PC-9 (cell line): ENCODE measurements around the gene FNIP1. TPM values are rescaled to one million over a fixed set of nuclear protein-coding genes. Genes with fewer than 3 reads are reported as not detected.

ENCODE experiments used
- BruUV-seq: library from RNA; stranded (reverse); fragments of 400-500 nt; replicated peaks from 2 replicates; lab custom pipeline; 2021; lab: Mats Ljungman, UMichigan
- CTCF ChIA-PET: fragments of 300-600 bp; sonication (Branson Sonifier 250); formaldehyde crosslinking; loops from one replicate; lab custom pipeline; 2022; ENCODE audit warnings: antibody characterized with exemption; lab: Charles Lee
- POLR2A ChIA-PET: fragments of 300-600 bp; sonication (Branson Sonifier 250); formaldehyde crosslinking; loops from one replicate; lab custom pipeline; 2022; ENCODE audit warnings: antibody characterized with exemption; ENCODE audit not compliant: unreplicated experiment; lab: Charles Lee
- DNase-seq, 2 experiments: peaks; one replicate each; pipeline versions ENCODE4 v3.0.0 to v3.0.0-alpha.2; 2015 to 2022; ENCODE audit warnings: mixed read lengths in 1 of 2
- H2AFZ ChIP-seq: fragments of 200-600 bp; sonication (generic); 2 replicates; pipeline ENCODE4 v1.8.1; 2017; ENCODE audit warnings: antibody characterized with exemption
- H3F3A ChIP-seq: fragments of 200-600 bp; sonication (generic); 2 replicates; pipeline ENCODE4 v1.8.1; 2017; ENCODE audit warnings: antibody characterized with exemption, mild to moderate bottlenecking, low read depth; ENCODE audit not compliant: insufficient read depth
- H3K27ac ChIP-seq: fragments of 200-600 bp; sonication (generic); 2 replicates; pipeline ENCODE4 v1.6.1; 2016; ENCODE audit warnings: mixed run types
- H3K27me3 ChIP-seq: fragments of 200-600 bp; sonication (generic); 2 replicates; pipeline ENCODE4 v1.6.1; 2016; ENCODE audit warnings: low read depth, mixed run types; ENCODE audit not compliant: insufficient read depth
- H3K36me3 ChIP-seq: fragments of 200-600 bp; sonication (generic); 2 replicates; pipeline ENCODE4 v1.6.1; 2016; ENCODE audit warnings: low read depth, mixed run types
- H3K4me1 ChIP-seq: fragments of 200-600 bp; sonication (generic); replicated peaks from 2 replicates; pipeline ENCODE4 v1.6.1; 2016; ENCODE audit warnings: mixed run types; ENCODE audit not compliant: insufficient read depth
- H3K4me2 ChIP-seq: fragments of 200-600 bp; sonication (generic); 2 replicates; pipeline ENCODE4 v1.6.1; 2017; ENCODE audit warnings: mixed run types
- H3K4me3 ChIP-seq: fragments of 200-600 bp; sonication (generic); 2 replicates; pipeline ENCODE4 v1.6.1; 2016; ENCODE audit warnings: mixed run types
- H3K79me2 ChIP-seq: fragments of 200-600 bp; sonication (generic); 2 replicates; pipeline ENCODE4 v1.6.1; 2017; ENCODE audit warnings: low read depth, mixed run types
- H3K9me2 ChIP-seq: fragments of 200-600 bp; sonication (generic); 2 replicates; pipeline ENCODE4 v1.8.1; 2017; ENCODE audit warnings: mild to moderate bottlenecking; ENCODE audit not compliant: insufficient read depth
- H3K9me3 ChIP-seq: fragments of 200-600 bp; sonication (generic); 2 replicates; pipeline ENCODE4 v1.8.1; 2016; ENCODE audit warnings: low read depth; ENCODE audit not compliant: insufficient read depth
- H4K20me1 ChIP-seq: fragments of 200-600 bp; sonication (generic); 2 replicates; pipeline ENCODE4 v1.8.1; 2017; ENCODE audit not compliant: insufficient read depth
- CTCF ChIP-seq: fragments of 200-600 bp; sonication (generic); conservative IDR thresholded peaks from 2 replicates; pipeline ENCODE4 v1.6.1; 2017; ENCODE audit warnings: mixed run types, antibody characterized with exemption, mild to moderate bottlenecking, moderate library complexity
- EZH2 ChIP-seq: fragments of 200-600 bp; sonication (generic); IDR thresholded peaks from 2 replicates; pipeline ENCODE4 v1.8.0; 2017; ENCODE audit warnings: antibody characterized with exemption, low read depth
- intact Hi-C: fragments of 100-400 bp; cut with micrococcal nuclease; formaldehyde crosslinking; loops from one replicate; pipeline ENCODE4 v1.10.0; 2022; ENCODE audit not compliant: unreplicated experiment
- total RNA-seq: library from RNA; stranded (reverse); gene quantifications from 2 replicates; pipeline ENCODE4 v1.2.3, GENCODE V29; 2021

Gene FNIP1
- total RNA-seq, 1 experiment from 2014 or later, result 23.5 TPM

- DNase-seq, result no peak
- H3K4me1 ChIP-seq, result no peaks in the 10 kb centered on the region
- H2AFZ ChIP-seq, result no peak overlapping the region
- peaks cover 65% of the 10 kb centered on the region for H4K20me1 ChIP-seq
- H3K27ac ChIP-seq, result no peak overlapping the region
- H3F3A ChIP-seq, result no peaks in the 10 kb centered on the region
- no peak overlapping the region for H3K4me3 ChIP-seq
- intact Hi-C loops, result no loop called here
- no peaks in the 10 kb centered on the region for H3K36me3 ChIP-seq
- H3K4me2 ChIP-seq, result no peak overlapping the region
- TF ChIP-seq CTCF, result no peak
- TF ChIP-seq EZH2, result no peak
- CTCF ChIA-PET, result no interaction called here
- no peaks in the 10 kb centered on the region for H3K9me3 ChIP-seq
- no peaks in the 10 kb centered on the region for H3K9me2 ChIP-seq
- POLR2A ChIA-PET, result no interaction called here
- H3K27me3 ChIP-seq, result no peaks in the 10 kb centered on the region
- no TSS peak for BruUV-seq
- peaks cover 84% of the 10 kb centered on the region for H3K79me2 ChIP-seq
These were observed 22.0 kb downstream of the FNIP1 start for GRCh38 chr5:131774652-131775367.

GRCh38 chr5:131773805-131774204, 23.0 kb downstream of the FNIP1 start:
- no peaks in the 10 kb centered on the region for H3F3A ChIP-seq
- no TSS peak for BruUV-seq
- H4K20me1 ChIP-seq, result peaks cover 64% of the 10 kb centered on the region
- intact Hi-C loops, result no loop called here
- H3K4me1 ChIP-seq, result no peaks in the 10 kb centered on the region
- H3K27me3 ChIP-seq, result no peaks in the 10 kb centered on the region
- no peak overlapping the region for H3K4me2 ChIP-seq
- no peak overlapping the region for H3K4me3 ChIP-seq
- H3K27ac ChIP-seq, result no peak overlapping the region
- CTCF ChIA-PET, result no interaction called here
- H3K9me2 ChIP-seq, result no peaks in the 10 kb centered on the region
- no peaks in the 10 kb centered on the region for H3K36me3 ChIP-seq
- POLR2A ChIA-PET, result no interaction called here
- DNase-seq, result no peak
- H3K9me3 ChIP-seq, result no peaks in the 10 kb centered on the region
- no peak overlapping the region for H2AFZ ChIP-seq
- no peak for TF ChIP-seq EZH2
- no peak for TF ChIP-seq CTCF
- H3K79me2 ChIP-seq, result peaks cover 85% of the 10 kb centered on the region

- Histone ChIP-seq H3K4me3 (no peak overlapping the region), H3K36me3 (no peaks in the 10 kb centered on the region; the same call in 1 of the 2 replicates), H3F3A (no peaks in the 10 kb centered on the region), H2AFZ (no peak overlapping the region), H3K79me2 (peaks cover 93% of the 10 kb centered on the region), H3K27me3 (no peaks in the 10 kb centered on the region), H3K9me2 (no peaks in the 10 kb centered on the region), H3K4me1 (no peaks in the 10 kb centered on the region), H3K4me2 (no peak overlapping the region), H3K9me3 (no peaks in the 10 kb centered on the region), H3K27ac (no peak overlapping the region), H4K20me1 (peaks cover 78% of the 10 kb centered on the region)
- CTCF ChIA-PET, result no interaction called here
- BruUV-seq, result no TSS peak
- intact Hi-C loops, result no loop called here
- no peak for TF ChIP-seq EZH2
- TF ChIP-seq CTCF, result no peak
- no peak for DNase-seq
- POLR2A ChIA-PET, result no interaction called here
These were observed 25.1 kb downstream of the FNIP1 start for GRCh38 chr5:131771692-131772091.
